Panc1 (cell line): ENCODE results near the gene CHD1L. TPM values are rescaled to one million over a fixed set of nuclear protein-coding genes. Genes with fewer than 3 reads are reported as not detected.

Experiments
- ATAC-seq: fragments of 200-7000 bp; cut with Tn5 transposase; 2 replicates; pipeline ENCODE4 v1.9.1; 2020; ENCODE audit warnings: mild to moderate bottlenecking, moderate library complexity
- BruUV-seq: library from RNA; stranded (reverse); fragments of 400-500 nt; replicated peaks from 2 replicates; lab custom pipeline; 2021; lab: Mats Ljungman, UMichigan
- CTCF ChIA-PET: fragments of 300-600 bp; sonication (Branson Sonifier 250); formaldehyde crosslinking; loops from one replicate; lab custom pipeline; 2022; ENCODE audit warnings: antibody characterized with exemption; lab: Charles Lee
- POLR2A ChIA-PET: fragments of 300-600 bp; sonication (Branson Sonifier 250); formaldehyde crosslinking; loops from one replicate; lab custom pipeline; 2022; ENCODE audit warnings: antibody characterized with exemption; lab: Charles Lee
- DNase-seq: peaks from one replicate; pipeline ENCODE4 v3.0.0-alpha.2; 2010; ENCODE audit warnings: low read depth, low spot score
- H3K27ac ChIP-seq: 2 replicates; pipeline ENCODE4 v1.5.1; 2011; ENCODE audit warnings: mild to moderate bottlenecking, low read length, inconsistent platforms
- H3K27me3 ChIP-seq: fragments of 200-500 bp; sonication (Bioruptor generic); 2 replicates; pipeline ENCODE4 v1.6.0; 2014; ENCODE audit warnings: low read length, inconsistent platforms; ENCODE audit not compliant: control insufficient read depth, insufficient read depth
- H3K36me3 ChIP-seq: fragments of 200-500 bp; sonication (Bioruptor generic); 2 replicates; pipeline ENCODE4 v1.5.1; 2014; ENCODE audit warnings: inconsistent platforms, mild to moderate bottlenecking, low read length, moderate library complexity; ENCODE audit not compliant: control insufficient read depth, insufficient read depth
- H3K4me1 ChIP-seq: 2 replicates; pipeline ENCODE4 v1.5.1; 2011; ENCODE audit warnings: inconsistent platforms, mild to moderate bottlenecking, low read length, moderate library complexity; ENCODE audit not compliant: control insufficient read depth, insufficient read depth
- H3K4me3 ChIP-seq, 2 experiments: 2 replicates each; pipeline ENCODE4 v1.5.1; 2011 to 2012; ENCODE audit warnings: low read depth in 2 of 2, low read length in 2 of 2, mild to moderate bottlenecking in 2 of 2, inconsistent platforms in 1 of 2, moderate library complexity in 1 of 2
- H3K9me3 ChIP-seq: fragments of 200-500 bp; sonication (Bioruptor generic); 2 replicates; pipeline ENCODE4 v1.5.1; 2014; ENCODE audit warnings: low read depth, mild to moderate bottlenecking, inconsistent platforms, low read length, moderate library complexity; ENCODE audit not compliant: control insufficient read depth, insufficient read depth
- POLR2AphosphoS5 ChIP-seq: IDR thresholded peaks from 2 replicates; pipeline ENCODE4 v1.6.1; 2012; ENCODE audit warnings: mild to moderate bottlenecking, low read depth, low read length, moderate library complexity
- SIN3A ChIP-seq: IDR thresholded peaks from 2 replicates; pipeline ENCODE4 v1.6.1; 2012; ENCODE audit warnings: low read depth, mild to moderate bottlenecking, low read length, moderate library complexity, borderline replicate concordance; ENCODE audit not compliant: insufficient read depth
- TCF7L2 ChIP-seq: IDR thresholded peaks from 2 replicates; pipeline ENCODE4 v1.6.1; 2011; ENCODE audit warnings: mild to moderate bottlenecking, low read depth, low read length, inconsistent platforms
- in situ Hi-C: cut with HindIII; loops from 2 replicates; pipeline ENCODE4 v1.10.0; 2016; ENCODE audit warnings: low sequenced_read_pairs, low pct_unique_long_range_greater_than_20kb
- intact Hi-C: fragments of 100-400 bp; cut with micrococcal nuclease; formaldehyde crosslinking; loops from one replicate; pipeline ENCODE4 v1.10.0; 2022; ENCODE audit not compliant: unreplicated experiment
- total RNA-seq: library from RNA; stranded (reverse); gene quantifications from one replicate; pipeline ENCODE4 v1.2.1, GENCODE V29; 2021; ENCODE audit not compliant: unreplicated experiment
- TF ChIP-seq, protein P1 (sequence below): fragments of 450-650 bp; IDR thresholded peaks from 2 replicates; pipeline ENCODE4 v1.5.1; 2017; ENCODE audit warnings: mild to moderate bottlenecking
- TF ChIP-seq, protein P2 (sequence below), 2 experiments: IDR thresholded peaks; 2 replicates each; pipeline ENCODE4 v1.6.1; 2011 to 2012; ENCODE audit warnings: low read depth in 2 of 2, control low read depth in 1 of 2, low read length in 1 of 2, mild to moderate bottlenecking in 1 of 2, moderate library complexity in 1 of 2; ENCODE audit not compliant: insufficient read depth in 1 of 2

The CHD1L gene
- total RNA-seq, 1 experiment from 2014 or later = 48.3 TPM

DNA sequence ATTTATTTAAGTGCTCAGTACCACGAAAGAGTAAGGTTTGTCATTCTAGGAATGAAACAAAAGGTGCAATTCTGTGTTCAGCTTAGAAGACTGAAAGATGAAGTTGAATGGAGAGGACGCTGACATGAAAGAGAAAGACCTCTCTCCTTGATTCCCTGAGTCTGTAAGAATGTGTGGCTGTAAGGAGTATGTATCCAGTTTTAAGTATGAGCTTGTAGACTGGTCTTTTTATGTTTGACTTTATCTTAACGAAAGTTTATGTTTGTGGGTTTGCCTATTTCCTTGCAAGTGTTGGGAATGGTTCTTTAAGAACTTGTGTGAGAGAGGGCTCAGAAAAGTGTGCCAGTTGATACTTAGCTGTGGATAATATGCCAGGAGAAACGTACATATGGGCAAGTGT is 1.4 kb downstream of the CHD1L start:
- intact Hi-C loops (loop anchor here (2.0 kb wide), 1 partner anchor 159 kb away; no protein-coding TSS in a partner anchor), in situ Hi-C loops (no loop called here)
- CTCF ChIA-PET = no interaction called here

DNA sequence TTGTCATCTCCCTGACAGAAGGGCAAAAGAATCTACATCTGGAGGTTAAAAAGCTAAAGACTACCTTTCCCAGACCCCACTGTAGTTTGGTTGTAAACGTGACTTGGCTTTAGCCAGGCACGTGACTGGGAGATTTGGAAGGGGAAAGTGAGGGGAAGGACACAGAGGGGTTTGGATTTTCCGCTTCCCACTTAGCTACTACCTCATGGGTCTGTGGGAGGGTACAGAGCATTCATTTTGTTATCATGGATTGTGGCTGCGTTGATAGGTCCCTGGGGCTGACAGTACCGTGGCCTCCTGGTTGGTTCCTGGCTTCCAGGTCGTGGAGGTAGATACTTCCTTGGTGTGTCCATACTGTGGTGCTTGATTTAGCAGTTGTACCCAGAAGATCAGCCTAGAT is 2.6 kb downstream of the CHD1L start:
- ATAC-seq (no peak), DNase-seq (no peak)
- Histone ChIP-seq H3K36me3 (peaks cover 5% of the 10 kb centered on the region; the same call in 1 of the 2 replicates), H3K4me3 (no peak overlapping the region), H3K27ac (no peak overlapping the region), H3K9me3 (no peaks in the 10 kb centered on the region), H3K27me3 (no peaks in the 10 kb centered on the region), H3K4me1 (peaks cover 12% of the 10 kb centered on the region; the same call in 1 of the 2 replicates)
- in situ Hi-C loops = no loop called here
- BruUV-seq = no TSS peak
- POLR2A ChIA-PET = no interaction called here
- CTCF ChIA-PET = no interaction called here
- TF ChIP-seq, protein P1, sequence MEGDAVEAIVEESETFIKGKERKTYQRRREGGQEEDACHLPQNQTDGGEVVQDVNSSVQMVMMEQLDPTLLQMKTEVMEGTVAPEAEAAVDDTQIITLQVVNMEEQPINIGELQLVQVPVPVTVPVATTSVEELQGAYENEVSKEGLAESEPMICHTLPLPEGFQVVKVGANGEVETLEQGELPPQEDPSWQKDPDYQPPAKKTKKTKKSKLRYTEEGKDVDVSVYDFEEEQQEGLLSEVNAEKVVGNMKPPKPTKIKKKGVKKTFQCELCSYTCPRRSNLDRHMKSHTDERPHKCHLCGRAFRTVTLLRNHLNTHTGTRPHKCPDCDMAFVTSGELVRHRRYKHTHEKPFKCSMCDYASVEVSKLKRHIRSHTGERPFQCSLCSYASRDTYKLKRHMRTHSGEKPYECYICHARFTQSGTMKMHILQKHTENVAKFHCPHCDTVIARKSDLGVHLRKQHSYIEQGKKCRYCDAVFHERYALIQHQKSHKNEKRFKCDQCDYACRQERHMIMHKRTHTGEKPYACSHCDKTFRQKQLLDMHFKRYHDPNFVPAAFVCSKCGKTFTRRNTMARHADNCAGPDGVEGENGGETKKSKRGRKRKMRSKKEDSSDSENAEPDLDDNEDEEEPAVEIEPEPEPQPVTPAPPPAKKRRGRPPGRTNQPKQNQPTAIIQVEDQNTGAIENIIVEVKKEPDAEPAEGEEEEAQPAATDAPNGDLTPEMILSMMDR = no peak
- TF ChIP-seq POLR2AphosphoS5 (no peak), SIN3A (no peak)
- TF ChIP-seq, protein P2, sequence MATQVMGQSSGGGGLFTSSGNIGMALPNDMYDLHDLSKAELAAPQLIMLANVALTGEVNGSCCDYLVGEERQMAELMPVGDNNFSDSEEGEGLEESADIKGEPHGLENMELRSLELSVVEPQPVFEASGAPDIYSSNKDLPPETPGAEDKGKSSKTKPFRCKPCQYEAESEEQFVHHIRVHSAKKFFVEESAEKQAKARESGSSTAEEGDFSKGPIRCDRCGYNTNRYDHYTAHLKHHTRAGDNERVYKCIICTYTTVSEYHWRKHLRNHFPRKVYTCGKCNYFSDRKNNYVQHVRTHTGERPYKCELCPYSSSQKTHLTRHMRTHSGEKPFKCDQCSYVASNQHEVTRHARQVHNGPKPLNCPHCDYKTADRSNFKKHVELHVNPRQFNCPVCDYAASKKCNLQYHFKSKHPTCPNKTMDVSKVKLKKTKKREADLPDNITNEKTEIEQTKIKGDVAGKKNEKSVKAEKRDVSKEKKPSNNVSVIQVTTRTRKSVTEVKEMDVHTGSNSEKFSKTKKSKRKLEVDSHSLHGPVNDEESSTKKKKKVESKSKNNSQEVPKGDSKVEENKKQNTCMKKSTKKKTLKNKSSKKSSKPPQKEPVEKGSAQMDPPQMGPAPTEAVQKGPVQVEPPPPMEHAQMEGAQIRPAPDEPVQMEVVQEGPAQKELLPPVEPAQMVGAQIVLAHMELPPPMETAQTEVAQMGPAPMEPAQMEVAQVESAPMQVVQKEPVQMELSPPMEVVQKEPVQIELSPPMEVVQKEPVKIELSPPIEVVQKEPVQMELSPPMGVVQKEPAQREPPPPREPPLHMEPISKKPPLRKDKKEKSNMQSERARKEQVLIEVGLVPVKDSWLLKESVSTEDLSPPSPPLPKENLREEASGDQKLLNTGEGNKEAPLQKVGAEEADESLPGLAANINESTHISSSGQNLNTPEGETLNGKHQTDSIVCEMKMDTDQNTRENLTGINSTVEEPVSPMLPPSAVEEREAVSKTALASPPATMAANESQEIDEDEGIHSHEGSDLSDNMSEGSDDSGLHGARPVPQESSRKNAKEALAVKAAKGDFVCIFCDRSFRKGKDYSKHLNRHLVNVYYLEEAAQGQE (IDR thresholded peaks at IDR 0.05; ENCODE audit: insufficient read depth in 1 of 2, low read depth in 2 of 2, low read length in 1 of 2) = no peak
- intact Hi-C loops = no loop called here

More for the DNA sequence above, 1.4 kb downstream of the CHD1L start:
- peak overlapping the region; percentile 78 for H3K27ac ChIP-seq
- POLR2A ChIA-PET = no interaction called here
- TSS peak; percentile 76 for BruUV-seq
- peaks cover 5% of the 10 kb centered on the region; the same call in 1 of the 2 replicates for H3K36me3 ChIP-seq
- H3K4me3 ChIP-seq = peak overlapping the region; percentile 83 to 92
- no peaks in the 10 kb centered on the region for H3K27me3 ChIP-seq
- H3K4me1 ChIP-seq = peaks cover 12% of the 10 kb centered on the region; the same call in 1 of the 2 replicates
- ATAC-seq (no peak), DNase-seq (no peak)
- TF ChIP-seq, protein P2 (IDR thresholded peaks at IDR 0.05; ENCODE audit: insufficient read depth in 1 of 2, low read depth in 2 of 2, low read length in 1 of 2) = no peak
- TF ChIP-seq, protein P1 = no peak
- TF ChIP-seq POLR2AphosphoS5 (no peak), TCF7L2 (no peak), SIN3A (no peak)
- no peaks in the 10 kb centered on the region for H3K9me3 ChIP-seq
